H1 (cell line): ENCODE data around the gene INVS. TPM values are rescaled to one million over a fixed set of nuclear protein-coding genes. Genes with fewer than 3 reads are reported as not detected.

ENCODE experiments used
- CTCF ChIA-PET: fragments of 300-600 bp; sonication (Branson Sonifier 250); formaldehyde crosslinking; loops from one replicate; lab custom pipeline; 2021; ENCODE audit not compliant: partially characterized antibody; lab: Charles Lee
- POLR2A ChIA-PET: fragments of 300-600 bp; sonication (Branson Sonifier 250); formaldehyde crosslinking; loops from one replicate; lab custom pipeline; 2021; ENCODE audit warnings: inconsistent platforms; ENCODE audit not compliant: partially characterized antibody; lab: Charles Lee
- DNase-seq, 2 experiments: peaks; one replicate each; pipeline versions ENCODE4 v3.0.0 to v3.0.0-alpha.2; 2010 to 2022; ENCODE audit warnings: low spot score in 2 of 2, low read depth in 1 of 2, mixed read lengths in 1 of 2
- FAIRE-seq: peaks from 2 replicates; lab custom pipeline; 2011; peaks lifted over from hg19 to GRCh38; lab: Jason Lieb, UNC
- H2AFZ ChIP-seq: 2 replicates; pipeline ENCODE4 v1.8.1; 2012; ENCODE audit warnings: low read length, inconsistent platforms
- H2AK5ac ChIP-seq: 2 replicates; pipeline ENCODE4 v1.6.1; 2013; ENCODE audit warnings: low read depth, low read length
- H2BK120ac ChIP-seq: replicated peaks from 2 replicates; pipeline ENCODE3; 2013; ENCODE audit warnings: low read depth, low read length, inconsistent platforms
- H2BK12ac ChIP-seq: 2 replicates; pipeline ENCODE4 v1.6.1; 2013; ENCODE audit warnings: low read depth, low read length
- H2BK15ac ChIP-seq: 2 replicates; pipeline ENCODE4 v1.6.1; 2013; ENCODE audit warnings: low read length
- H2BK20ac ChIP-seq: 2 replicates; pipeline ENCODE4 v1.6.1; 2013; ENCODE audit warnings: low read length
- H2BK5ac ChIP-seq: 2 replicates; pipeline ENCODE4 v1.6.1; 2013; ENCODE audit warnings: low read depth, low read length
- H3K14ac ChIP-seq: 2 replicates; pipeline ENCODE4 v1.6.1; 2013; ENCODE audit warnings: inconsistent platforms; ENCODE audit not compliant: insufficient read length
- H3K18ac ChIP-seq: 2 replicates; pipeline ENCODE4 v1.6.1; 2013; ENCODE audit warnings: low read length; ENCODE audit errors: extremely low read depth
- H3K23ac ChIP-seq: 2 replicates; pipeline ENCODE4 v1.6.1; 2013; ENCODE audit warnings: inconsistent platforms; ENCODE audit not compliant: insufficient read length
- H3K23me2 ChIP-seq: 2 replicates; pipeline ENCODE4 v1.6.1; 2013; ENCODE audit warnings: low read depth, low read length
- H3K27ac ChIP-seq: 2 replicates; pipeline ENCODE4 v1.6.1; 2011; ENCODE audit warnings: low read depth, low read length, inconsistent platforms
- H3K27me3 ChIP-seq, 4 experiments: replicated peaks in 1 of 4; 1 replicate in 1 of 4; 2 replicates in 3 of 4; pipeline versions ENCODE4 v1.6.1 to v1.8.1; 2011 to 2013; ENCODE audit warnings: low read length in 3 of 4, mild to moderate bottlenecking in 3 of 4, inconsistent platforms in 2 of 4, mixed read lengths in 2 of 4, moderate library complexity in 1 of 4; ENCODE audit not compliant: control insufficient read depth in 3 of 4, insufficient read depth in 3 of 4; ENCODE audit errors: extremely low read depth in 1 of 4
- H3K36me3 ChIP-seq, 4 experiments: 2 replicates each; pipeline versions ENCODE4 v1.6.1 to v1.8.1; 2011 to 2013; ENCODE audit warnings: mild to moderate bottlenecking in 4 of 4, low read length in 3 of 4, moderate library complexity in 2 of 4, control low read depth in 1 of 4, inconsistent platforms in 1 of 4; ENCODE audit not compliant: insufficient read depth in 4 of 4, control insufficient read depth in 2 of 4
- H3K4ac ChIP-seq: replicated peaks from 2 replicates; pipeline ENCODE3; 2013; ENCODE audit warnings: low read length, low read depth, mixed read lengths, inconsistent platforms; ENCODE audit not compliant: insufficient read length
- H3K4me1 ChIP-seq, 4 experiments: replicated peaks in 1 of 4; 1 replicate in 1 of 4; 2 replicates in 3 of 4; pipeline versions ENCODE4 v1.6.1 to v1.8.1; 2011 to 2013; ENCODE audit warnings: low read length in 3 of 4, inconsistent platforms in 2 of 4, mixed read lengths in 1 of 4; ENCODE audit not compliant: insufficient read depth in 4 of 4, control insufficient read depth in 3 of 4
- H3K4me2 ChIP-seq, 2 experiments: 2 replicates each; pipeline versions ENCODE4 v1.6.1 to v1.8.1; 2011 to 2013; ENCODE audit warnings: low read depth in 2 of 2, low read length in 2 of 2, control low read depth in 1 of 2, inconsistent platforms in 1 of 2, mild to moderate bottlenecking in 1 of 2; ENCODE audit not compliant: insufficient read depth in 1 of 2
- H3K4me3 ChIP-seq, 4 experiments: fragments of 200-600, 300-600 bp in 1 of 4; sonication (generic), shearing (Covaris generic), sonication (Bioruptor Twin) in 1 of 4; 2 replicates each; pipeline versions ENCODE4 v1.5.1 to v1.8.1; 2011 to 2016; ENCODE audit warnings: low read length in 4 of 4, low read depth in 3 of 4, control low read depth in 2 of 4, inconsistent platforms in 2 of 4, mild to moderate bottlenecking in 2 of 4, mixed read lengths in 1 of 4, moderate library complexity in 1 of 4; ENCODE audit not compliant: insufficient read depth in 2 of 4; ENCODE audit errors: extremely low read depth in 1 of 4
- H3K56ac ChIP-seq: replicated peaks from 2 replicates; pipeline ENCODE3; 2013; ENCODE audit warnings: low read depth, mild to moderate bottlenecking, mixed read lengths, low read length, inconsistent platforms; ENCODE audit not compliant: insufficient read length
- H3K79me1 ChIP-seq: 2 replicates; pipeline ENCODE4 v1.6.1; 2013; ENCODE audit warnings: low read depth, low read length, control low read depth
- H3K79me2 ChIP-seq, 2 experiments: 2 replicates each; pipeline versions ENCODE4 v1.6.1 to v1.8.1; 2012 to 2013; ENCODE audit warnings: low read length in 2 of 2, mild to moderate bottlenecking in 2 of 2, inconsistent platforms in 1 of 2; ENCODE audit not compliant: insufficient read depth in 2 of 2, control insufficient read depth in 1 of 2
- H3K9ac ChIP-seq, 4 experiments: replicated peaks in 1 of 4; 1 replicate in 1 of 4; 2 replicates in 3 of 4; pipeline versions ENCODE4 v1.6.1 to v1.8.1; 2011 to 2013; ENCODE audit warnings: low read depth in 3 of 4, low read length in 3 of 4, control low read depth in 2 of 4, mild to moderate bottlenecking in 2 of 4, moderate library complexity in 2 of 4, inconsistent platforms in 1 of 4; ENCODE audit errors: extremely low read depth in 1 of 4
- H3K9me3 ChIP-seq, 2 experiments: 2 replicates each; pipeline versions ENCODE4 v1.6.1 to v1.8.1; 2012 to 2013; ENCODE audit warnings: mild to moderate bottlenecking in 2 of 2, moderate library complexity in 2 of 2, control low read depth in 1 of 2, inconsistent platforms in 1 of 2, low read depth in 1 of 2, low read length in 1 of 2, mixed read lengths in 1 of 2; ENCODE audit not compliant: insufficient read depth in 2 of 2
- H4K20me1 ChIP-seq, 2 experiments: replicated peaks in 1 of 2; 2 replicates each; pipeline versions ENCODE3 to v1.8.1; 2011 to 2013; ENCODE audit warnings: inconsistent platforms in 2 of 2, low read length in 2 of 2, mild to moderate bottlenecking in 1 of 2; ENCODE audit not compliant: insufficient read depth in 2 of 2, control insufficient read depth in 1 of 2
- H4K5ac ChIP-seq: 2 replicates; pipeline ENCODE4 v1.6.1; 2013; ENCODE audit warnings: low read length, low read depth, mixed read lengths, inconsistent platforms; ENCODE audit not compliant: insufficient read length
- H4K8ac ChIP-seq: 2 replicates; pipeline ENCODE4 v1.8.0; 2013; ENCODE audit warnings: mild to moderate bottlenecking, moderate library complexity, low read length, inconsistent platforms; ENCODE audit not compliant: insufficient read depth; ENCODE audit errors: extremely low read depth
- H4K91ac ChIP-seq: replicated peaks from 2 replicates; pipeline ENCODE3; 2013; ENCODE audit warnings: low read length, mixed read lengths, inconsistent platforms; ENCODE audit not compliant: insufficient read length
- CHD2 ChIP-seq: IDR thresholded peaks from 2 replicates; pipeline ENCODE4 v1.6.1; 2012; ENCODE audit warnings: low read length, improper control_type of control experiment
- CREB1 ChIP-seq: IDR thresholded peaks from 2 replicates; pipeline ENCODE4 v1.6.1; 2012; ENCODE audit warnings: inconsistent platforms
- CTCF ChIP-seq, 3 experiments: IDR thresholded peaks; 1 replicate in 2 of 3; 2 replicates in 1 of 3; pipeline versions ENCODE4 v1.5.1 to v1.6.1; 2011; ENCODE audit warnings: low read length in 3 of 3, mild to moderate bottlenecking in 3 of 3, inconsistent platforms in 2 of 3, low read depth in 1 of 3, moderate library complexity in 1 of 3; ENCODE audit not compliant: insufficient read depth in 1 of 3; ENCODE audit errors: control extremely low read depth in 1 of 3
- GTF2F1 ChIP-seq: IDR thresholded peaks from 2 replicates; pipeline ENCODE4 v1.6.1; 2012; ENCODE audit warnings: low read depth, low read length, improper control_type of control experiment, borderline replicate concordance
- MAX ChIP-seq: IDR thresholded peaks from 2 replicates; pipeline ENCODE4 v1.6.1; 2012; ENCODE audit warnings: inconsistent platforms
- RXRA ChIP-seq: IDR thresholded peaks from 2 replicates; pipeline ENCODE4 v1.6.1; 2011; ENCODE audit warnings: low read depth, mild to moderate bottlenecking, low read length, moderate library complexity; ENCODE audit not compliant: insufficient read depth
- SP1 ChIP-seq: IDR thresholded peaks from 2 replicates; pipeline ENCODE4 v1.6.1; 2011; ENCODE audit warnings: low read depth, low read length
- SP4 ChIP-seq: IDR thresholded peaks from 2 replicates; pipeline ENCODE4 v1.6.1; 2012; ENCODE audit warnings: low read length, inconsistent platforms
- SRF ChIP-seq: IDR thresholded peaks from 2 replicates; pipeline ENCODE4 v1.6.1; 2011; ENCODE audit warnings: mild to moderate bottlenecking, low read depth, low read length, moderate library complexity
- TBP ChIP-seq: IDR thresholded peaks from 2 replicates; pipeline ENCODE4 v1.6.1; 2011; ENCODE audit warnings: low read depth, low read length, improper control_type of control experiment
- TCF12 ChIP-seq: IDR thresholded peaks from 2 replicates; pipeline ENCODE4 v1.6.1; 2011; ENCODE audit warnings: low read depth, mild to moderate bottlenecking, low read length
- WGBS, 2 experiments: shearing (Covaris generic) in 1 of 2; methylation state at CpG; one replicate each; pipeline versions ENCODE4 v1.1.6 to v1.1.7; 2013 to 2015; ENCODE audit warnings: low lambda C conversion rate in 2 of 2, mixed read lengths in 2 of 2, inconsistent platforms in 1 of 2, low coverage in 1 of 2, missing lambda C conversion rate in 1 of 2; ENCODE audit not compliant: insufficient replicate concordance in 2 of 2, insufficient coverage in 1 of 2, insufficient read length in 1 of 2; ENCODE audit errors: extremely low coverage in 1 of 2, missing lambda C conversion rate in 1 of 2; 5-methylcytosine and 5-hydroxymethylcytosine counted together
- polyA plus RNA-seq, 7 experiments: library from polyadenylated mRNA; depleted of rRNA in 3 of 7; stranded (reverse) in 5 of 7; unstranded in 2 of 7; fragments of >200 nt in 5 of 7; fragments of 200-250 nt in 2 of 7; gene quantifications; 1 replicate in 5 of 7; 2 replicates in 1 of 7; 4 replicates in 1 of 7; pipeline versions ENCODE4 v1.2.1 to v1.2.3, GENCODE V29; 2011 to 2013; ENCODE audit warnings: missing spikeins in 2 of 7, mixed read lengths in 2 of 7
- total RNA-seq: library from RNA; stranded (reverse); fragmentation: NEBNext Ultra II Directional; extraction: Animal tissue kit (Norgen Biotek cat#: 25700); gene quantifications from 2 replicates; pipeline ENCODE4 v1.2.1, GENCODE V29; 2021

Gene INVS
- total and polyA plus RNA-seq, 2 of the 8 experiments (the other 6 are each of a cell fraction or from before 2014, with no cell fraction given) = 4.1 to 6.9 TPM

- Histone ChIP-seq H4K8ac (no peak overlapping the region), H4K20me1 (peaks cover 0 to 2% of the 10 kb centered on the region in 2 experiments), H3K23me2 (no peaks in the 10 kb centered on the region), H3K4me1 (peaks cover 0 to 6% (median 2%) of the 10 kb centered on the region in 4 experiments; a peak in 3 of 7 replicates), H2AK5ac (no peak overlapping the region), H3K27ac (no peak overlapping the region), H2AFZ (no peak overlapping the region), H3K4me2 (no peak overlapping the region), H3K14ac (no peak overlapping the region), H3K79me2 (peaks cover 0 to 56% of the 10 kb centered on the region in 2 experiments; a peak in 2 of 4 replicates), H3K36me3 (no peaks in the 10 kb centered on the region), H3K4me3 (no peak overlapping the region), H2BK12ac (no peak overlapping the region), H3K56ac (no peak overlapping the region), H3K4ac (no peak overlapping the region), H3K9me3 (no peaks in the 10 kb centered on the region), H2BK15ac (no peak overlapping the region), H4K91ac (no peak overlapping the region), H3K9ac (no peak overlapping the region), H3K18ac (no peak overlapping the region), H3K79me1 (no peaks in the 10 kb centered on the region), H2BK120ac (no peak overlapping the region), H2BK5ac (no peak overlapping the region), H3K27me3 (no peaks in the 10 kb centered on the region), H4K5ac (no peak overlapping the region), H2BK20ac (no peak overlapping the region), H3K23ac (no peak overlapping the region)
- FAIRE-seq (no peak), DNase-seq (no peak)
- ChIA-PET POLR2A (interaction anchor here (0.6 kb wide), 2 partner anchors 124 to 209 kb away, joined by 3 read pairs; no protein-coding TSS in a partner anchor), CTCF (no interaction called here)
- TF ChIP-seq CTCF (IDR thresholded peaks at IDR 0.05; ENCODE audit: control extremely low read depth in 1 of 3, insufficient read depth in 1 of 3, low read depth in 1 of 3, low read length in 3 of 3) = no peak
- TF ChIP-seq TCF12 = no peak
- no peak for TF ChIP-seq SP1
- TF ChIP-seq GTF2F1 = no peak
- no peak for TF ChIP-seq RXRA
- TF ChIP-seq MAX = no peak
- TF ChIP-seq CHD2 = no peak
- no peak for TF ChIP-seq SP4
- TF ChIP-seq SRF = no peak
- TF ChIP-seq TBP = no peak
- TF ChIP-seq CREB1 = no peak
- WGBS, 2 experiments = 92% methylated on average over 1 of the region's 1 CpG; no CpG with 5 or more reads in 1 of the 2 experiments
Measured at GRCh38 chr9:100087218-100087617, 11.8 kb upstream of the INVS start.
